A549 (cell line): ENCODE results near the gene TOMM20.

Source experiments
- CHD2 ChIP-seq: fragments of 150-350 bp; IDR thresholded peaks from 2 replicates; pipeline ENCODE4 v1.6.1; 2014; ENCODE audit warnings: low read length; ENCODE audit not compliant: partially characterized antibody
- CTCF ChIP-seq: fragments of >200 bp; sonication (Bioruptor Twin); formaldehyde crosslinking; IDR thresholded peaks from 3 replicates; pipeline ENCODE4 v1.5.1; 2016
- EP300 ChIP-seq, 2 experiments: fragments of >200 bp; sonication (Bioruptor Twin); formaldehyde crosslinking; IDR thresholded peaks; 2 replicates in 1 of 2; 3 replicates in 1 of 2; pipeline ENCODE4 v1.6.1; 2016 to 2017
- MAFK ChIP-seq: fragments of 450-650 bp; IDR thresholded peaks from 2 replicates; pipeline ENCODE4 v1.6.1; 2014; ENCODE audit not compliant: partially characterized antibody
- MAZ ChIP-seq: fragments of 150-350 bp; IDR thresholded peaks from 2 replicates; pipeline ENCODE4 v1.6.1; 2014; ENCODE audit warnings: antibody characterized with exemption, low read depth, low read length, borderline replicate concordance
- PBX3 ChIP-seq: IDR thresholded peaks from 2 replicates; pipeline ENCODE4 v1.6.1; 2012
- REST ChIP-seq: fragments of 200-600 bp; sonication (generic); IDR thresholded peaks from 2 replicates; pipeline ENCODE4 v1.6.1; 2016; ENCODE audit warnings: antibody characterized with exemption, mild to moderate bottlenecking, moderate library complexity
- SMC3 ChIP-seq: fragments of >200 bp; sonication (Bioruptor Twin); formaldehyde crosslinking; IDR thresholded peaks from 3 replicates; pipeline ENCODE4 v1.6.1; 2018; ENCODE audit warnings: inconsistent platforms
- SREBF2 ChIP-seq: fragments of 450-650 bp; IDR thresholded peaks from 2 replicates; pipeline ENCODE4 v1.6.1; 2014; ENCODE audit warnings: mild to moderate bottlenecking, moderate library complexity

- no peak for TF ChIP-seq SMC3
- no peak for TF ChIP-seq CTCF
- no peak for TF ChIP-seq CHD2
- no peak for TF ChIP-seq MAFK
- no peak for TF ChIP-seq REST
- TF ChIP-seq MAZ: no peak
- no peak for TF ChIP-seq EP300 (IDR thresholded peaks at IDR 0.05)
- no peak for TF ChIP-seq PBX3
- no peak for TF ChIP-seq SREBF2
These were observed 26.9 kb downstream of the TOMM20 start for GRCh38 chr1:235101558-235102258.
